ENCODE results near the gene RCVRN.

GRCh38 chr17:9911089-9911488 is 6.0 kb upstream of the RCVRN start:
- TF ChIP-seq CTCF (conservative IDR thresholded peaks at IDR 0.05; ENCODE audit: low read length) (no peak), EZH2phosphoT487 (IDR thresholded peaks at IDR 0.05; ENCODE audit: borderline replicate concordance) (no peak)

All from Loucy (cell line).